ENCODE data around the gene TMEM163.

DNA sequence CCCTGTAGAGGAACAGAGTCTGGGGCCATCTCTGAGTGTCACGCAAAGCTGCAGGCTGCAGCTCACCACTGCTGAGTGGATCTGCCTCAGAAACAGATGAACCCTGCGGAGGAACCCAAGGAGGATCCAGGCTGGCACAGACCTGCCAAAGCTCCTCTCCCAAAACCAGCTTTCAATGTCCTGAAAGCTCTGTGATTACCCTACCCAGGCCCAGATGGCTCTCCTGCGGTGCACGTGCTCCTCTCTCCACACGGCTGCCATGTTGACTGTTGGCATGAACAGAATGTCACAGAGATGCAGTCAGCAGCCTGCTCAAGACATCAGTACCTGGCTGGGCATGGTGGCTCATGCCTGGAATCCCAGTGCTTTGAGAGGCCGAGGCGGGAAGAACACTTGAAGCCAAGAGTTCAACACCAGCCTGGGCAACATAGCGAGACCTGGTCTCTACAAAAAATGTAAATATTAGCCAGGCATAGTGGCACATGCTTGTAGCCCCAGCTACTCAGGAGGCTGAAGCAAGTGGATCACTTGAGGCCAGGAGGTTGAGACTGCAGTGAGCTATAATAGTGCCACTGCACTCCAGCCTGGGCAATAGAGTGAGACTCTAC lies 248.1 kb downstream of the TMEM163 start:
- TF ChIP-seq, protein P1, sequence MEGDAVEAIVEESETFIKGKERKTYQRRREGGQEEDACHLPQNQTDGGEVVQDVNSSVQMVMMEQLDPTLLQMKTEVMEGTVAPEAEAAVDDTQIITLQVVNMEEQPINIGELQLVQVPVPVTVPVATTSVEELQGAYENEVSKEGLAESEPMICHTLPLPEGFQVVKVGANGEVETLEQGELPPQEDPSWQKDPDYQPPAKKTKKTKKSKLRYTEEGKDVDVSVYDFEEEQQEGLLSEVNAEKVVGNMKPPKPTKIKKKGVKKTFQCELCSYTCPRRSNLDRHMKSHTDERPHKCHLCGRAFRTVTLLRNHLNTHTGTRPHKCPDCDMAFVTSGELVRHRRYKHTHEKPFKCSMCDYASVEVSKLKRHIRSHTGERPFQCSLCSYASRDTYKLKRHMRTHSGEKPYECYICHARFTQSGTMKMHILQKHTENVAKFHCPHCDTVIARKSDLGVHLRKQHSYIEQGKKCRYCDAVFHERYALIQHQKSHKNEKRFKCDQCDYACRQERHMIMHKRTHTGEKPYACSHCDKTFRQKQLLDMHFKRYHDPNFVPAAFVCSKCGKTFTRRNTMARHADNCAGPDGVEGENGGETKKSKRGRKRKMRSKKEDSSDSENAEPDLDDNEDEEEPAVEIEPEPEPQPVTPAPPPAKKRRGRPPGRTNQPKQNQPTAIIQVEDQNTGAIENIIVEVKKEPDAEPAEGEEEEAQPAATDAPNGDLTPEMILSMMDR (IDR thresholded peaks at IDR 0.05): no peak
- TF ChIP-seq POLR2A (IDR thresholded peaks at IDR 0.05): no peak

Data from thyroid gland (tissue), 4 donors.